ENCODE measurements around the gene UGT2B10. TPM values are rescaled to one million over a fixed set of nuclear protein-coding genes. Genes with fewer than 3 reads are reported as not detected.
"Not testable (repeated sequence)": the region's sequence is repeated elsewhere in the genome, so short reads cannot be mapped to it uniquely, and the experiment has no call there.

The UGT2B10 gene
- polyA plus RNA-seq (ENCODE audit: insufficient read length): not detected

- DNase-seq (ENCODE audit: low read depth): not testable (repeated sequence)
These were observed at the start of gene UGT2B10 for GRCh38 chr4:68815617-68816409. UGT2B10 (plus strand) TSS chr4:68815994; CDS start chr4:68816020, 26 bp downstream.

GRCh38 chr4:68771836-68772235 lies 44.0 kb upstream of the UGT2B10 start:
- DNase-seq (ENCODE audit: low read depth): not testable (repeated sequence)

GRCh38 chr4:68773699-68774098 lies 42.1 kb upstream of the UGT2B10 start:
- DNase-seq (ENCODE audit: low read depth): no peak

- no peak for DNase-seq (ENCODE audit: low read depth)
These were observed 35.6 kb upstream of the UGT2B10 start for GRCh38 chr4:68780232-68780631.

- DNase-seq (ENCODE audit: low read depth): no peak
These were observed 18.7 kb upstream of the UGT2B10 start for GRCh38 chr4:68797048-68797447.

GRCh38 chr4:68797618-68798017 lies 18.2 kb upstream of the UGT2B10 start:
- DNase-seq (ENCODE audit: low read depth): no peak

GRCh38 chr4:68803013-68803412 lies 12.8 kb upstream of the UGT2B10 start:
- DNase-seq (ENCODE audit: low read depth): no peak

GRCh38 chr4:68808060-68808459 lies 7.7 kb upstream of the UGT2B10 start:
- DNase-seq (ENCODE audit: low read depth): no peak

GRCh38 chr4:68810919-68811318 lies 4.9 kb upstream of the UGT2B10 start:
- DNase-seq (ENCODE audit: low read depth): no peak

GRCh38 chr4:68816410-68817265 lies 844 bp downstream of the UGT2B10 start:
- DNase-seq (ENCODE audit: low read depth): not testable (repeated sequence)

- no peak for DNase-seq (ENCODE audit: low read depth)
These were observed 1.6 kb downstream of the UGT2B10 start for GRCh38 chr4:68817386-68817785.

GRCh38 chr4:68818030-68818462 lies 2.3 kb downstream of the UGT2B10 start:
- DNase-seq (ENCODE audit: low read depth): not testable (repeated sequence)

GRCh38 chr4:68831642-68832041 lies 15.8 kb downstream of the UGT2B10 start:
- no peak for DNase-seq (ENCODE audit: low read depth)

- no peak for DNase-seq (ENCODE audit: low read depth)
These were observed 34.5 kb downstream of the UGT2B10 start for GRCh38 chr4:68850293-68850692.

- DNase-seq (ENCODE audit: low read depth): no peak
These were observed 40.0 kb downstream of the UGT2B10 start for GRCh38 chr4:68855771-68856170.

- no peak for DNase-seq (ENCODE audit: low read depth)
These were observed 42.2 kb downstream of the UGT2B10 start for GRCh38 chr4:68858039-68858438.

- DNase-seq (ENCODE audit: low read depth): no peak
These were observed 43.9 kb downstream of the UGT2B10 start for GRCh38 chr4:68859655-68860054.

- no peak for DNase-seq (ENCODE audit: low read depth)
These were observed 45.3 kb downstream of the UGT2B10 start for GRCh38 chr4:68861057-68861456.

- no peak for DNase-seq (ENCODE audit: low read depth)
These were observed 48.8 kb downstream of the UGT2B10 start for GRCh38 chr4:68864438-68865187.

GRCh38 chr4:68865188-68865638 lies 49.4 kb downstream of the UGT2B10 start:
- no peak for DNase-seq (ENCODE audit: low read depth)

GRCh38 chr4:68865760-68866159 lies 50.0 kb downstream of the UGT2B10 start:
- DNase-seq (ENCODE audit: low read depth): no peak

- no peak for DNase-seq (ENCODE audit: low read depth)
These were observed 53.5 kb downstream of the UGT2B10 start for GRCh38 chr4:68869274-68869773.
